Loucy (cell line): Measurements from ENCODE around the gene EQTN.

ENCODE experiments used
- H2AFZ ChIP-seq: fragments of 200-600 bp; sonication (generic); 2 replicates; pipeline ENCODE4 v1.6.0; 2016; ENCODE audit warnings: antibody characterized with exemption, mild to moderate bottlenecking, low read length, moderate library complexity
- H3F3A ChIP-seq: fragments of 200-600 bp; 2 replicates; pipeline ENCODE4 v1.6.0; 2016; ENCODE audit warnings: antibody characterized with exemption, low read depth, mild to moderate bottlenecking
- H3K27me3 ChIP-seq: fragments of 200-600 bp; sonication (generic); 2 replicates; pipeline ENCODE4 v1.6.1; 2014; ENCODE audit warnings: low read length, mild to moderate bottlenecking; ENCODE audit not compliant: insufficient read depth, poor library complexity, severe bottlenecking
- H3K36me3 ChIP-seq: fragments of 200-600 bp; sonication (generic); 2 replicates; pipeline ENCODE4 v1.6.1; 2016; ENCODE audit warnings: low read length; ENCODE audit not compliant: insufficient read depth
- H3K4me1 ChIP-seq: fragments of 200-600 bp; sonication (generic); 2 replicates; pipeline ENCODE4 v1.5.1; 2014; ENCODE audit warnings: low read length, mild to moderate bottlenecking; ENCODE audit not compliant: insufficient read depth, poor library complexity, severe bottlenecking
- H3K4me2 ChIP-seq: fragments of 200-600 bp; sonication (generic); 2 replicates; pipeline ENCODE4 v1.6.0; 2014; ENCODE audit warnings: antibody characterized with exemption, low read length, low read depth, mild to moderate bottlenecking; ENCODE audit not compliant: poor library complexity, severe bottlenecking
- H3K4me3 ChIP-seq: fragments of 200-600 bp; sonication (generic); 2 replicates; pipeline ENCODE4 v1.5.1; 2014; ENCODE audit warnings: low read length, mild to moderate bottlenecking, mixed read lengths; ENCODE audit not compliant: poor library complexity, severe bottlenecking
- H3K79me2 ChIP-seq: fragments of 200-600 bp; sonication (generic); 2 replicates; pipeline ENCODE4 v1.6.1; 2014; ENCODE audit warnings: low read length; ENCODE audit not compliant: insufficient read depth
- H3K9ac ChIP-seq: fragments of 200-600 bp; sonication (generic); 2 replicates; pipeline ENCODE4 v1.6.0; 2014; ENCODE audit warnings: mild to moderate bottlenecking, low read depth, low read length, moderate library complexity; ENCODE audit not compliant: poor library complexity, severe bottlenecking
- H3K9me2 ChIP-seq: fragments of 200-600 bp; sonication (generic); replicated peaks from 2 replicates; pipeline ENCODE4 v1.6.1; 2016; ENCODE audit warnings: low read depth, low read length, mixed read lengths
- H3K9me3 ChIP-seq: fragments of 200-600 bp; sonication (generic); 2 replicates; pipeline ENCODE4 v1.6.1; 2014; ENCODE audit warnings: mild to moderate bottlenecking, antibody characterized with exemption, low read length, low read depth; ENCODE audit not compliant: insufficient read depth
- H4K20me1 ChIP-seq: fragments of 200-600 bp; sonication (generic); 2 replicates; pipeline ENCODE4 v1.6.0; 2014; ENCODE audit warnings: antibody characterized with exemption, low read length, mild to moderate bottlenecking; ENCODE audit not compliant: insufficient read depth, poor library complexity, severe bottlenecking
- CTCF ChIP-seq: fragments of 200-600 bp; sonication (generic); conservative IDR thresholded peaks from 2 replicates; pipeline ENCODE4 v1.5.1; 2014; ENCODE audit warnings: mild to moderate bottlenecking, antibody characterized with exemption, low read length
- EZH2phosphoT487 ChIP-seq: fragments of 200-600 bp; IDR thresholded peaks from 2 replicates; pipeline ENCODE4 v1.6.1; 2018; ENCODE audit warnings: antibody characterized with exemption, mild to moderate bottlenecking, moderate library complexity, borderline replicate concordance

Gene EQTN

GRCh38 chr9:27273186-27273585 lies 23.8 kb downstream of the EQTN start:
- no peak overlapping the region for H3K4me3 ChIP-seq
- no peaks in the 10 kb centered on the region for H3K9me2 ChIP-seq
- H3K9ac ChIP-seq = no peak overlapping the region
- H3K27me3 ChIP-seq = no peaks in the 10 kb centered on the region
- H3K9me3 ChIP-seq = no peaks in the 10 kb centered on the region
- H3K79me2 ChIP-seq = no peaks in the 10 kb centered on the region
- H3K4me1 ChIP-seq = no peaks in the 10 kb centered on the region
- H4K20me1 ChIP-seq = no peaks in the 10 kb centered on the region
- no peak overlapping the region for H3K4me2 ChIP-seq
- H3F3A ChIP-seq = no peaks in the 10 kb centered on the region
- H2AFZ ChIP-seq = no peak overlapping the region
- no peak for TF ChIP-seq CTCF
- TF ChIP-seq EZH2phosphoT487 = no peak
- no peaks in the 10 kb centered on the region for H3K36me3 ChIP-seq

GRCh38 chr9:27272103-27272502 lies 24.8 kb downstream of the EQTN start:
- H3K9me3 ChIP-seq = no peaks in the 10 kb centered on the region
- no peak overlapping the region for H3K4me3 ChIP-seq
- no peaks in the 10 kb centered on the region for H3F3A ChIP-seq
- H3K27me3 ChIP-seq = no peaks in the 10 kb centered on the region
- H3K79me2 ChIP-seq = no peaks in the 10 kb centered on the region
- H3K9ac ChIP-seq = no peak overlapping the region
- no peaks in the 10 kb centered on the region for H3K4me1 ChIP-seq
- H3K4me2 ChIP-seq = no peak overlapping the region
- no peaks in the 10 kb centered on the region for H4K20me1 ChIP-seq
- TF ChIP-seq EZH2phosphoT487 (no peak), CTCF (no peak)
- H2AFZ ChIP-seq = no peak overlapping the region
- H3K36me3 ChIP-seq = no peaks in the 10 kb centered on the region
- H3K9me2 ChIP-seq = no peaks in the 10 kb centered on the region

- no peaks in the 10 kb centered on the region for H3K27me3 ChIP-seq
- H3K79me2 ChIP-seq = no peaks in the 10 kb centered on the region
- no peaks in the 10 kb centered on the region for H3K9me3 ChIP-seq
- H3K36me3 ChIP-seq = no peaks in the 10 kb centered on the region
- no peak overlapping the region for H3K9ac ChIP-seq
- no peaks in the 10 kb centered on the region for H3K4me1 ChIP-seq
- no peak overlapping the region for H2AFZ ChIP-seq
- H3F3A ChIP-seq = no peaks in the 10 kb centered on the region
- H3K9me2 ChIP-seq = no peaks in the 10 kb centered on the region
- H3K4me3 ChIP-seq = no peak overlapping the region
- H3K4me2 ChIP-seq = no peak overlapping the region
- TF ChIP-seq EZH2phosphoT487 (no peak), CTCF (no peak)
- H4K20me1 ChIP-seq = no peaks in the 10 kb centered on the region
These were observed 35.3 kb downstream of the EQTN start for GRCh38 chr9:27261517-27262211.
